ENCODE measurements around the gene ZDHHC6.
"Not testable (repeated sequence)": the region's sequence is repeated elsewhere in the genome, so short reads cannot be mapped to it uniquely, and the experiment has no call there.

The ZDHHC6 gene

DNA sequence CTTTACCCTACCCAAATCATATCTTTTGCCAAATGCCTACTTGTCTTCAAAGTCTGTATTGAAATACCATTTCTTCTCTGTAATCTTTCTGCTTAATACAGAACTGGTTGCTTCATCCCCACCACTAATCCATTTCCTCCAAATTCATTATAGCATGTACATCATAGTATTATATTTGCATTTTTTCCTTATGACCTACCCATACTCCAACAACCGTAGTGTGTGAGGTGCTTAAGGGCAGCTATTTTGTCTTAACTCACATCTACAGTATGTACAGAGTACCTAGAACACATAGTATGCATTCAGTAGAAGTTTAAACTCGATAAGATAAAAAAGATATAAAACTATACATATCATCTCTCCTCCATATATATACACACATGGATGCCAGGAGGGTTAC is 49.1 kb downstream of the ZDHHC6 start:
- Histone ChIP-seq H3K4me3 (ENCODE audit: low read length) (no peak overlapping the region), H3K36me3 (ENCODE audit: control insufficient read depth, insufficient read depth, low read length) (peaks cover 5% of the 10 kb centered on the region), H3K27ac (ENCODE audit: low read depth, low read length) (no peak overlapping the region), H3K27me3 (ENCODE audit: control insufficient read depth, insufficient read depth, low read length) (no peaks in the 10 kb centered on the region), H3K9ac (ENCODE audit: low read length) (no peak overlapping the region), H3K4me1 (ENCODE audit: control insufficient read depth, insufficient read depth, low read length) (no peaks in the 10 kb centered on the region)

- Histone ChIP-seq H3K27me3 (ENCODE audit: control insufficient read depth, insufficient read depth, low read length) (no peaks in the 10 kb centered on the region), H3K9ac (ENCODE audit: low read length) (no peak overlapping the region), H3K27ac (ENCODE audit: low read depth, low read length) (no peak overlapping the region), H3K4me1 (ENCODE audit: control insufficient read depth, insufficient read depth, low read length) (no peaks in the 10 kb centered on the region), H3K4me3 (ENCODE audit: low read length) (no peak overlapping the region), H3K36me3 (ENCODE audit: control insufficient read depth, insufficient read depth, low read length) (peaks cover 5% of the 10 kb centered on the region)
These were observed 50.7 kb downstream of the ZDHHC6 start for GRCh38 chr10:112395809-112396530.

GRCh38 chr10:112394475-112394875 is 52.2 kb downstream of the ZDHHC6 start:
- peaks cover 5% of the 10 kb centered on the region for H3K36me3 ChIP-seq (ENCODE audit: control insufficient read depth, insufficient read depth, low read length)
- no peaks in the 10 kb centered on the region for H3K27me3 ChIP-seq (ENCODE audit: control insufficient read depth, insufficient read depth, low read length)
- no peak overlapping the region for H3K9ac ChIP-seq (ENCODE audit: low read length)
- no peak overlapping the region for H3K4me3 ChIP-seq (ENCODE audit: low read length)
- H3K27ac ChIP-seq (ENCODE audit: low read depth, low read length), result no peak overlapping the region
- H3K4me1 ChIP-seq (ENCODE audit: control insufficient read depth, insufficient read depth, low read length), result no peaks in the 10 kb centered on the region

DNA sequence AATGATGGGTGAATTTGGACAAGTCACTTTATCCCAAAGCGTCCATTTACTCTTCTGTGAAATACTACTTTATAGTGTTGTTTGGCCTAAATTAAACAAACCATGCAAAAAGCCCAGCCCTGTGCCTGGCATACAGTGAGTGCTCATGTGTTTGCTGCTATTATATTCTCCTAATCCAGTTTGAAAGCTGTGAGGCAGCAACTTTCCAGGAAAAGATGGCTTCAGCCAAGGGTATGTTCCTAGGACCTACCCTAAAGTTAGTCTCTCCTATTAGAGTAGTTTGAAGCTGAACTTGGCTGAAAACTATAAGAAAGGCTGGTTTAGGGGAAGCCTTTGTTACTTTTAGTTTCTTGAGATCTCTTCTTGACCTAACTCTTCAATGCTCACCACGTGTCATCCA is 52.9 kb downstream of the ZDHHC6 start:
- Histone ChIP-seq H3K27me3 (ENCODE audit: control insufficient read depth, insufficient read depth, low read length) (no peaks in the 10 kb centered on the region), H3K4me1 (ENCODE audit: control insufficient read depth, insufficient read depth, low read length) (no peaks in the 10 kb centered on the region), H3K9ac (ENCODE audit: low read length) (no peak overlapping the region), H3K27ac (ENCODE audit: low read depth, low read length) (no peak overlapping the region), H3K36me3 (ENCODE audit: control insufficient read depth, insufficient read depth, low read length) (peaks cover 5% of the 10 kb centered on the region), H3K4me3 (ENCODE audit: low read length) (no peak overlapping the region)

- H3K4me1 ChIP-seq (ENCODE audit: control insufficient read depth, insufficient read depth, low read length), result no peaks in the 10 kb centered on the region
- no peak overlapping the region for H3K27ac ChIP-seq (ENCODE audit: low read depth, low read length)
- H3K9ac ChIP-seq (ENCODE audit: low read length), result no peak overlapping the region
- H3K27me3 ChIP-seq (ENCODE audit: control insufficient read depth, insufficient read depth, low read length), result no peaks in the 10 kb centered on the region
- H3K4me3 ChIP-seq (ENCODE audit: low read length), result no peak overlapping the region
- peaks cover 5% of the 10 kb centered on the region for H3K36me3 ChIP-seq (ENCODE audit: control insufficient read depth, insufficient read depth, low read length)
These were observed 53.4 kb downstream of the ZDHHC6 start for GRCh38 chr10:112393341-112393740.

DNA sequence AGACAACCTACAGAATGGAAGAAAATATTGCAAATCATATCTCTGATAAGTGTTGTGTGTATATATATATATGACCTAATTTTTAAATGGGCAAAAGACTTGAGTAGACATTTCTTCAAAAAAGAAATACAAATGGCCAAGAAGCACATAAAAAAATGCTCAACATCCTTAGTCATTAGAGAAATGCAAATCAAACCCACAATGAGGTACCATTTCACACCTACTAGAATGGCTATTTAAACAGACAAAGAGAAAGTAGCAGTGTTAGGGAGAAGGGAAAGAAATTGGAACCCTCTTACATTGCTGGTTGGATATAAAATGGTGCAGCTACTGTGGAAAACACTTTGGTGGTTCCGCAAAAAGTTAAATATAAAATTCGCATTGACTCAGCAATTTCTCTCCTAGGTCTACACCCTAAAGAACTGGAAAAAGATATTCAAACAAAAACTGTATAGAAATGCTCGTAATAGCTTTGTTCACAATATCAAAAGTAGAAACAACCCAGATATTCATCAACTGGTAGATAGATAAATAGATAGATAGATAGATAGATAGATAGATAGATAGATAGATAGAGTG is 56.5 kb downstream of the ZDHHC6 start:
- Histone ChIP-seq H3K4me3 (ENCODE audit: low read length) (no peak overlapping the region), H3K4me1 (ENCODE audit: control insufficient read depth, insufficient read depth, low read length) (no peaks in the 10 kb centered on the region), H3K36me3 (ENCODE audit: control insufficient read depth, insufficient read depth, low read length) (no peaks in the 10 kb centered on the region), H3K27ac (ENCODE audit: low read depth, low read length) (no peak overlapping the region), H3K9ac (ENCODE audit: low read length) (no peak overlapping the region), H3K27me3 (ENCODE audit: control insufficient read depth, insufficient read depth, low read length) (no peaks in the 10 kb centered on the region)

DNA sequence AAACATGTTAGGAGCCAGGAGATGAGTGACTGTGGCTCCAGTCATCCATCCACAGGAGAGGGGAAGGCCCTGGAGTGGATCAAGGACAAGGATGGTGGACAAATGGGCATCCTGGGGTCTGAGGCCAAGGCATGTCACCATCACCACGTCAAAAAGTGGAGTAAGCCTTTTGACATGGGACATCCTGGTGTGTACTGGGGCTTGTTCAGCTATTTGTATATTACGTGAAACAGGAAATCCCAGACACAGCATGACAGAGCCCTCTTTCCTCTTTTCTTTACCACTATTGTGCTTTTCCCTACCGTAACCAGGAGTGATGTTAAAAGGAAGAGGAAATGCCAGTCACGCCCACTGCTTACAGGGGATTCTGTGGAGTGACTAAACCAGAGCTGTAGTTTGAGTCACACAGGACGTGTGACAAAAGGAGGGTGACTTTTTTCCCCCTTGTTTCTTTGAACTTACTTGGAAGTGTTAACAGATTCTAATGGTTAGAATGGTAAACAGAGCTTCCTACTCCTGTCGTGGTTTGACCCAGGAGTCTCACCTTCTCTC is 57.4 kb downstream of the ZDHHC6 start:
- Histone ChIP-seq H3K27me3 (ENCODE audit: control insufficient read depth, insufficient read depth, low read length) (no peaks in the 10 kb centered on the region), H3K36me3 (ENCODE audit: control insufficient read depth, insufficient read depth, low read length) (no peaks in the 10 kb centered on the region), H3K4me3 (ENCODE audit: low read length) (no peak overlapping the region), H3K27ac (ENCODE audit: low read depth, low read length) (no peak overlapping the region), H3K9ac (ENCODE audit: low read length) (no peak overlapping the region), H3K4me1 (ENCODE audit: control insufficient read depth, insufficient read depth, low read length) (no peaks in the 10 kb centered on the region)

GRCh38 chr10:112388548-112388947 is 58.2 kb downstream of the ZDHHC6 start:
- Histone ChIP-seq H3K27ac (ENCODE audit: low read depth, low read length) (no peak overlapping the region), H3K36me3 (ENCODE audit: control insufficient read depth, insufficient read depth, low read length) (no peaks in the 10 kb centered on the region), H3K4me1 (ENCODE audit: control insufficient read depth, insufficient read depth, low read length) (no peaks in the 10 kb centered on the region), H3K9ac (ENCODE audit: low read length) (no peak overlapping the region), H3K27me3 (ENCODE audit: control insufficient read depth, insufficient read depth, low read length) (no peaks in the 10 kb centered on the region), H3K4me3 (ENCODE audit: low read length) (no peak overlapping the region)

- not testable (repeated sequence) for H3K4me1 ChIP-seq (ENCODE audit: control insufficient read depth, insufficient read depth, low read length); H3K9ac ChIP-seq (ENCODE audit: low read length); H3K27me3 ChIP-seq (ENCODE audit: control insufficient read depth, insufficient read depth, low read length); H3K4me3 ChIP-seq (ENCODE audit: low read length); H3K36me3 ChIP-seq (ENCODE audit: control insufficient read depth, insufficient read depth, low read length); H3K27ac ChIP-seq (ENCODE audit: low read depth, low read length)
These were observed 58.7 kb downstream of the ZDHHC6 start for GRCh38 chr10:112388056-112388455.

- no peaks in the 10 kb centered on the region for H3K4me1 ChIP-seq (ENCODE audit: control insufficient read depth, insufficient read depth, low read length)
- H3K4me3 ChIP-seq (ENCODE audit: low read length), result no peak overlapping the region
- H3K27ac ChIP-seq (ENCODE audit: low read depth, low read length), result no peak overlapping the region
- no peaks in the 10 kb centered on the region for H3K36me3 ChIP-seq (ENCODE audit: control insufficient read depth, insufficient read depth, low read length)
- no peak overlapping the region for H3K9ac ChIP-seq (ENCODE audit: low read length)
- H3K27me3 ChIP-seq (ENCODE audit: control insufficient read depth, insufficient read depth, low read length), result no peaks in the 10 kb centered on the region
These were observed 61.5 kb downstream of the ZDHHC6 start for GRCh38 chr10:112385201-112385600.

DNA sequence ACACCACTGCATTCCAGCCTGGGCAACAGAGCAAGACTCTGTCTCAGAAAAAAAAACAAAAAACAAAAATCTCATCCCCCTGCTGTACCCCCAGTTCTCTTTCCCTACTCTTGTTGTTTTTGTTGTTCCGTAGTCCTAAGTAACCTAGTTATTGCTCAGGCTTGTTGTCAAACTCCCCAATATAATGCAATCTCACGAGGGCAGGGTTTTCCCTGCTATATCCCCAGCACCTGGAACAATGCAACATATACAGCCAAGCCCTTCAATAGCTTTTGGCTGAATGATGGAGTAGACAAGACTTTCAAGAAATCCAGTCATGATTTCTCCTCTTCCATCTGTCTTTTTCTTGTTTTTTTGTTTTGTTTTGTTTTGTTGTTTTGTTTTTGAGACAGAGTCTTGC is 62.6 kb downstream of the ZDHHC6 start:
- Histone ChIP-seq H3K4me3 (ENCODE audit: low read length) (no peak overlapping the region), H3K36me3 (ENCODE audit: control insufficient read depth, insufficient read depth, low read length) (no peaks in the 10 kb centered on the region), H3K4me1 (ENCODE audit: control insufficient read depth, insufficient read depth, low read length) (no peaks in the 10 kb centered on the region), H3K27me3 (ENCODE audit: control insufficient read depth, insufficient read depth, low read length) (no peaks in the 10 kb centered on the region), H3K27ac (ENCODE audit: low read depth, low read length) (no peak overlapping the region), H3K9ac (ENCODE audit: low read length) (no peak overlapping the region)

DNA sequence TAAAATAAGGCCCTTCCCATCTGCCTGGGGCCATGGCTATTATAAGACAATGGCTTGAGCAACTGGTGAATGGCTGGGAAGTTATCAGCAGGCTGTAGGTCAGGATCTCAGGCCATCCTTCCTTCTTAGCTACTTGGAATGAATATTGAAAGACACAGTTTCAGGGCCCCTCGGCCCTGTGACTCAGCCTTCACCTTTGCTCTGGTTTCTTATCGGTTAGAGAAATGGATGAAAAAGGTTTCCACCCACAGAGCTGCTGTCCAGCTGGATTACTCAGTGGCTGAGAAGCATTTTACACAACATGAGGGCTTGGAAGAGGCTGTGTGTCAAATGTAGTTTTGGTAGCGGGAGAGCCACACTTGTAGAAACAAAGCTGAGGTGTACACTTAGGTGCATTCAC is 63.4 kb downstream of the ZDHHC6 start:
- no peak overlapping the region for H3K4me3 ChIP-seq (ENCODE audit: low read length)
- no peaks in the 10 kb centered on the region for H3K36me3 ChIP-seq (ENCODE audit: control insufficient read depth, insufficient read depth, low read length)
- H3K27ac ChIP-seq (ENCODE audit: low read depth, low read length), result no peak overlapping the region
- H3K9ac ChIP-seq (ENCODE audit: low read length), result no peak overlapping the region
- H3K27me3 ChIP-seq (ENCODE audit: control insufficient read depth, insufficient read depth, low read length), result no peaks in the 10 kb centered on the region
- no peaks in the 10 kb centered on the region for H3K4me1 ChIP-seq (ENCODE audit: control insufficient read depth, insufficient read depth, low read length)
